ENCODE results near the gene WDR54. TPM values are rescaled to one million over a fixed set of nuclear protein-coding genes. Genes with fewer than 3 reads are reported as not detected.
A peak's percentile ranks its signal among the peaks of the same experiment; 100 is the strongest.

WDR54 gene
- total and polyA plus RNA-seq, 10 of the 15 experiments (the other 5 are each of a cell fraction or from before 2014, with no cell fraction given) = 38.2 to 116 (median 89.1) TPM

GRCh38 chr2:74458132-74458937 lies 36.8 kb downstream of the WDR54 start, which contains the start of gene WBP1 (continued):
- no peak for TF ChIP-seq MEF2B (IDR thresholded peaks at IDR 0.05; ENCODE audit: partially characterized antibody, poor library complexity, severe bottlenecking)
- peak; percentile 71; the same call in 1 of the 2 replicates for TF ChIP-seq CREM (IDR thresholded peaks at IDR 0.05; ENCODE audit: low read depth)
- TF ChIP-seq NFYB (IDR thresholded peaks at IDR 0.05; ENCODE audit: insufficient read depth, low read depth, low read length) = peak; percentile 91
- TF ChIP-seq HDAC2 (IDR thresholded peaks at IDR 0.05) = no peak
- no peak for TF ChIP-seq SUZ12 (IDR thresholded peaks at IDR 0.05; ENCODE audit: unreplicated experiment)
- TF ChIP-seq GATAD2B (conservative IDR thresholded peaks at IDR 0.05; ENCODE audit: low read depth) = no peak
- TF ChIP-seq POLR2AphosphoS2 (IDR thresholded peaks at IDR 0.05; ENCODE audit: low read depth, low read length) = peak; percentile 83
- no peak for TF ChIP-seq E2F4 (IDR thresholded peaks at IDR 0.05; ENCODE audit: low read depth, low read length)
- TF ChIP-seq BHLHE40 (IDR thresholded peaks at IDR 0.05; ENCODE audit: borderline replicate concordance in 1 of 2, low read depth in 2 of 2, low read length in 1 of 2) = no peak
- no peak for TF ChIP-seq SREBF2 (IDR thresholded peaks at IDR 0.05; ENCODE audit: low read length)
- no peak; the same call in 1 of the 2 replicates for TF ChIP-seq BMI1 (IDR thresholded peaks at IDR 0.05; ENCODE audit: borderline replicate concordance)
- TF ChIP-seq NRF1 (conservative IDR thresholded peaks at IDR 0.05; ENCODE audit: low read depth, low read length) = no peak
- TF ChIP-seq STAT3 (IDR thresholded peaks at IDR 0.05; ENCODE audit: low read depth, low read length) = no peak
- TF ChIP-seq YBX1 (IDR thresholded peaks at IDR 0.05) = no peak
- TF ChIP-seq, protein P1, sequence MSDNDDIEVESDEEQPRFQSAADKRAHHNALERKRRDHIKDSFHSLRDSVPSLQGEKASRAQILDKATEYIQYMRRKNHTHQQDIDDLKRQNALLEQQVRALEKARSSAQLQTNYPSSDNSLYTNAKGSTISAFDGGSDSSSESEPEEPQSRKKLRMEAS (IDR thresholded peaks at IDR 0.05; ENCODE audit: low read depth, low read length) = no peak
- no peak for TF ChIP-seq CBX3 (IDR thresholded peaks at IDR 0.05; ENCODE audit: borderline replicate concordance, low read depth)
- no peak for TF ChIP-seq BRCA1 (IDR thresholded peaks at IDR 0.05; ENCODE audit: low read depth, low read length)
- no peak for TF ChIP-seq ZZZ3 (IDR thresholded peaks at IDR 0.05; ENCODE audit: control insufficient read depth, insufficient read length, low read depth)
- TF ChIP-seq SMAD1 (IDR thresholded peaks at IDR 0.05; ENCODE audit: low read depth, partially characterized antibody) = no peak
- peak; percentile 97 for TF ChIP-seq DPF2 (IDR thresholded peaks at IDR 0.05)
- TF ChIP-seq CEBPB (IDR thresholded peaks at IDR 0.05; ENCODE audit: borderline replicate concordance in 1 of 2, low read depth in 2 of 2, low read length in 2 of 2) = no peak
- no peak for TF ChIP-seq KLF5 (IDR thresholded peaks at IDR 0.05; ENCODE audit: partially characterized antibody)
- no peak for TF ChIP-seq BCLAF1 (IDR thresholded peaks at IDR 0.05)
- TF ChIP-seq MTA2 (IDR thresholded peaks at IDR 0.05; ENCODE audit: low read depth) = no peak
- TF ChIP-seq ZNF274 (IDR thresholded peaks at IDR 0.05; ENCODE audit: insufficient read depth, insufficient read length) = no peak

Measured in GM12878 (cell line).